GM18519 (cell line): ENCODE results near the gene HELT.

Experiments
- ATAC-seq: cut with Tn5 transposase; IDR thresholded peaks from one replicate; pipeline ENCODE4 v1.9.1; 2021; ENCODE audit warnings: mild to moderate bottlenecking, moderate library complexity; ENCODE audit not compliant: unreplicated experiment, low FRiP score

Gene HELT

DNA sequence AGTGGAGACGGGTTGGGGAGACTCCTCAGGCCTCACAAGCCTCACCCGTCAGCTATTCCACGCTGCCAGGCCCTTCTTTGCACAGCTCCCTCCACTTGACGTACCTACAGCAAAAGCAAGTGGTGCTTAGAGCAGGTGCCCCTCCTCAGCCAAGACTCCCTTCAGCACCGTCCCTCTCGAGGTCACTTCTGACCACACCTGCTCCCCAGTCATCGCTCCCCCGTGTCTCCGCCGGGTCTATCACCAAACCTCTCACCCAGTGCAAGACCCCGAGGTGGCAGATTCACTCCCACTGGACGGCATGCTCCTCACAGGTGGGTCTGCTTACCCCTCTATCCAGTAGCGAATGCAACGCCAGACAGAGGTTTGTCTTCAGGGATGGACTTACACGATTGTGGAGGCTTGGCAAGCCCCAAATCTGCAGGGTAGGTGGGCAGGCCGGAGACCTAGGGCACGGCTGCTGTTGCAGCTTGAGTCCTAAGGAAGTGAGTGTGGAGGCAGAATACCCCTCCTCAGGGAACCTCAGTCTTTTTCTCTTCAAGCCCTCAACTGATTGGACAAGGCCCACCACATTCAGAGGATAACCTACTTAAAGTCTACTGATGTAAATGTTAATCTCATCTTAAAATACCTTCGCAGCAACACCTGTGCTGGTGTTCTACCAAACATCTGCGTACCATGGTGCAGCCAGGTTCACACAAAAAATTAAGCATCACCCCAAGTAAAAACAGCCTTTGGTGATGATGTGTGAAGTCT, 14.5 kb upstream of the HELT start:
- ATAC-seq = no peak

DNA sequence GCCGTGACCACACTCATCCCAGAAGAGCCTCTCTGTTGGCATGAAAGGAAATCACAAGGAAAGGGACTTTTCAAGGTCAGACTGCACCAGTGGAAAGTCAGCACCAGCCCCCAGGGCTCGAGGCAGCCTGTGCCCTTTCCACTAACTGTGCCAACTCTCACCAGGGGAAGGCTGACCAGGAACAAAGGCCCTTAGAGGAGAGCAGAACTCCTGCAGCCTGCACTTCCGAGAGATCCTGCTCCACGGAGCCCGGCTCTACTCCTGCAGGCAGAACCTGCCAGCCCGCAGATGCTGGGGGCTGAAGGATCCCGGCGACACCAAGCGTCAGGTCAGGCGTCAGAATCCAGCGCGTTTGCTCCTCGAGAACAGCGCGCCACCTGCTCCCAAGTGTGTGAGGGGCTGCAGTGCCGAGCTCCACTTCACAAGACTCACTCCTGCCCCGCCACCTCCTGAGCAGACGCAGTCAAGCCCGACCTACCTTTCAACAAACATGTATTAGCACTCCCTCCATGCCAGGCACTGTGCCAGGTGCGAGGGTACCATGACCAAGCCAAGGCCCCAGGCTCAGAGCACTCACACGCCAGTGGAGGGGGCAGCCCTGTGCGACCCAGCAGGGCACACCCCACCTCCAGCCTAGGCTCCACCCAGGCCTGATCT, 13.6 kb upstream of the HELT start:
- peak; percentile 13 for ATAC-seq

DNA sequence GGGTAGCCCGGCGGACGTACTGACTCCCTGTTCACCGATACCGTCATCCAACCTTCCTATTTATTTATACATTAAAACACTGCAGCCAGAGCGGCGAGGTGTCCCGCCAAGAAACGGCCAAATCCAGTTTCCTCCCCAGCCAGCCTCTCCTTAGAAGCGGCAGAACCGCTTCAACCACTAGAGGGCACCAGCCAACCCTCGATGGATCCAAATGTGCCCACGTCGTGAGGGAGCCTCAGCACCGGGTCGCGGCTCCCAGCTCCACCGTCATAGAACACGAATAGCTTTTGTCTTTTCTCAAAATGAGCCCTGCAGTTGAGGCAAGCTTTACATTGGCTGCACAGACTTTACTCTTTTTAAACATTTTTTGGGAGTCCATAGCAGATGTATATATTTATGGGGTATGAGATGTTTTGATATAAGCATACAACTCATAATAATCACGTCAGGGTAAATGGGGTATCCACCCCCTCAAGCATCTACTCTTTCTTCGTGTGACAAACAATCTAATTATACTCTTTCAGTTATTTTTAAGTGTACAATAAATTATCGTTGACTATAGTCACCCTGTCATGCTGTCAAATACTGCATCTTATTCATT, 13.0 kb upstream of the HELT start:
- ATAC-seq = peak; percentile 86

DNA sequence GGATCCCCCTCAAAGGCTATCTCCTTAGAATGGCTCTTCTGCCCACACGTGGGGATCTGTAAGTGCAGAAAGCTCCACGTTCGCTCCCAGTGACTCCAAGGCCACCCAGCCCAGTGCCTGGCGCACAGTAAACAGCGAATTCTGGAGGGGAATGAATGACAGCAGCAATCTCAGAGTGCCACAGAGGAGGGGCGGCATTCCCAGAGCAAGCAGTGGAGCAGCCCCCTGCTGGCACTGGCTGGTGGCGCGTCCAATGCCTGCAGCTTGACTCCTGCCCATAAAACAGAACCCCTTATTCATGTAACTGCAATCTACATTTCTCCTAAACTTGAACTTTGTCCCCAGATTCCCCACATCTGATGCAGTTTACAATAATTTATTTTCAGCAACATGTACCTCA, 6.9 kb upstream of the HELT start:
- ATAC-seq = no peak

DNA sequence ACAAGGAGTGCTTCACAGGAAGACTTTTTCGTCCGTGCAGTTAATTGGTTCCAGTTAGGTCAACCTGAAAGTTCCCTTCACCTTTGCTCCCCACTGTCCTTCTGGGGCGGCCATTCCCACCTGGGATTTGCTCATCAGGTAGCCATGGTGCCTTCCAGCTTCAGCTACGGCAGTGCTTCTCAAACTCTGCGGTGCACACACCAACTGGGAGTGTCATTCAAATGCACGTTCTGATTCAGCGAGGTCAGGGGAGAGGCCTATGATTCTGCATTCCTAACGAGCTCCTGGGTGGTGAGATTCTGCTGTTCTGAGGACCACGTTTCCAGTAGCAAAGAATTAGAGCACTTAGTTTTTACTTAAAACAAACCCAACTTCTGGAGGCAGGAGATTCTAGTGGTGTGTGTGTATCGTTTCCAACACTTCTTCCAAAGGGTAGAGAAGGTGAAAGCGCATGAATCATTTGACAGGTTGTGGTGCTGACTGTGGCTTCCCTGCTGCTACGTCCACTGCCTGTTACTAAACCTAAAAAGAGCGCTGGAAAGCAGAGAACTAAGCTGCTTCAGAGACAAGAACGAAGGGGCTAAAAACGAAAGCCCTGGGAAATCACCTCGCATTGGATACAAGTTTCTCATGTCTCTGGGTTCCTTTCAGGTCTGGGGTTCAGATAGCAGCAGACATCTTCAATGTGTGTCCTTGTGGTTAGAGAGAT, 4.7 kb upstream of the HELT start:
- no peak for ATAC-seq

DNA sequence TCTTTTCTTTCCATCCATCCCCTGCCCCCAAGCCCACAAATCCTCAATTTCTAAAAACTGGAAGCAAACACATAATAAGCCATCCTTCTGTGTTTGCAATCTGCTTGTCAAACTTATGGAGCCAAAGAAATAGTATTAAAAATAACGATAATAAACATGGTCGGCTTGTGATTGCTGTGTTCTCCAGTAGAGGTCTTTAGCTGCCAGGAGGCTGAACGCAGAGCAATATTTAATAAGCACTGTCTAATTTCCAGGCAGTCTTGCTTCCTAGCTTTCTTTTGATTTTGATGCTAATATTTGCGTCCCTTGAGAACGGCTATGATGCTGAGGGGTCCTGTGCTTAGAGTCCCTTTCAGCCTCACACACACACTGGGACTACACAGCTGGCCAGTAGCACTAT, 3.2 kb upstream of the HELT start:
- ATAC-seq = no peak

DNA sequence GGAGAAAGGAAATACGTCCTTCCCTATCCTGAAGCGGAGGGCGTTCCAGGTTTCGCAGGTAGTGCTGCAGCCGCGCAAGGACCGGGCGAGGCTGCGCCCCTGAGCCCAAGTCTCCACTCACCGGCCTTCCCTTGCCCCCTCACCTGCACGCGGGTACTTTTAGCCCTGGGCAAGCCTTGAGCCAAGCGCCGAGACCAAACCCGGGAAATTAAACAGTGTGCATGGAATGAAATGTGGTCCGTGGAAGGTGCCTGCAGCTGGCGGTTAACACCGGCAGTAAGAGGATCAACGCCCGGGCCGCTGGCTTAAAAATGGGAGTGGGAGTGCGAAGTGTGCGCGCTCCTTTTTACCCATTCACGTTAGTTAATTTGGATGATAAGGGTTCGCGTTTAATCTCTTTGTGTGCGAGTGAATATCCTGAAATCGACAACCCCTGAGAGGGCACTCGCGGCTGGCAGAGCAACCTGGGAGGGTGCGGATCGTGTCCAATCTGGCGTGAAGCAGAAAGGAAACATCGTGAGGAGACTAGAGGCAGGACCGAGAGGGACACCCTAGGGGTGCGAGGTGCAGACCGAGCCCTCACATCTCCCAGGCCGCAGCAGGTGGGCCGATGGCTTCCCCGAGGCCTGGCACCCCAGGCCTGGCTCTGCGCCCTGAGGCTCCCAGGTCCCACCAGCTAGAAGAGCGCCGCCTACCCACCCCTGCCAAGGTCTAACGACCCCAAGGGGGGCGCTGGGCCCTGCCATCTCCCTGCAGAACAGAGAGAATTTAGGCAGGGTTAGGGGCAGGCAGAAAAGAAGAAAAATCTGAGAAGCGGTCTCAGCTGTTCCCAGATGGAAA, 2.0 kb upstream of the HELT start:
- no peak for ATAC-seq

DNA sequence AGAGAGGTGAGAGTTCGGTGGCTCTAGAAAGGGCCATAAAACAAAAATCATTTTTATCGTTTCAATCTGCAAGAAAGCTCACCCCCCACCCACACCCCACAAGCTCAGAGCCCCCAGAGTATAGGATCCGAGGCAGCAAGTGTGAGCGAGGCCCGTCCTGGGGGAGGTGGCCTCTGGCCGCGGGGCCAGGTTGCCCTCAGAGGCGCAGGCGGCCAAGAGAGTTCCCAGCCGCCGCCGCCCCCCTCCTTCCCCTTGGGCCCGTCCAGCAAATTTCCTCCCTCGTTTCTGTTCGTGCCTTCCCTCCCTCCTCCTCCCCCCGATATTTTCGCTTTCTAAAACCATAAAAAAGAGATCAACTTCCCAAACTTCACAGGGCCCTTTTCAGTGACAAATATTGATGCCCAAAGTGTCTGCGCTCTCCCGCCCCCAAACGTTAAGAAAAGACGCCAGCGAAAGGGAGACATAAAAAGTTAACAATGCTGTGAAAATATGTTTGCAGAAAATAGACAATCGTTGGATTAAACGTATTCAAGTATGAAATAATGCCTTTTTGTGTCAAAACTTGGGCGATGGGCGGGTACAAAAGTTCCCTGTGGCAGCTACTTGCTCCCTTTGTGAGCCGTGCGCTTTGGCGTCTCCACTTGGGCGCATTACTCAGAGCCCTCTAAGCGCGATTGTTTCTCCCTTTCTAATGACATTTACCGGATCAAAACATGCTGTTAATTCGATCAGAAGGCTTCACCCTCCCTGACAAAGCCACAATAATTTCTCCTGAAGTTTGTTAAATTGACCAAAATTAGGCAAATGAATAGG, 1.1 kb upstream of the HELT start:
- ATAC-seq = no peak

DNA sequence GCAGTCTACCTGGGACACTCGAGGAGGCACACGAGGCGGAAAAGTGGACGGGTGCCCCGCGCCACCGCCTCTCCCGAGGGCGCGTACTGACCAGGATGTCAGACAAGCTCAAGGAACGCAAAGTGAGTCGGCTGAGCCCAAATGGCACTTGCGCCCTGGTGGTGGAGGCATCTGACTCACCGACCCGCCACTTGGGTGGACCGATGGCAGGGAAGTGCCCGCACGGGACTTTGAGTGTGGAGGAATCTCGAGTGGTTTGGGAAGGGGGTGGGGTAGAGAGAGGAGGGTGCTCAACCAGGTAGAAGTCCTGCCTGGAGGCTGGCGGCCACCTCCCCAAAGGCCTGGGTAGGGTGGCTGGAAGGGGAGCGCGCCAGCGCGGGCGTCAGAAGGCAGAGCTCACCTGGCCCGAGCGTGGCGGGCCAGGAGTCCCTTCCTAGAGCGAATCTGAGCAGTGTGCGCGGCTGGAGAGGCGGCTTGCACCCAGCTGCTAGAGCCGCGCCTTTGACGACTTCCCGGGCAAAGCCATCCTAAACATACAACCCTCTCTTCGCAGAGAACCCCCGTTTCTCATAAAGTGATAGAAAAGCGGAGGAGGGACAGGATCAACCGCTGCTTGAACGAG, 655 bp downstream of the HELT start:
- ATAC-seq = no peak

DNA sequence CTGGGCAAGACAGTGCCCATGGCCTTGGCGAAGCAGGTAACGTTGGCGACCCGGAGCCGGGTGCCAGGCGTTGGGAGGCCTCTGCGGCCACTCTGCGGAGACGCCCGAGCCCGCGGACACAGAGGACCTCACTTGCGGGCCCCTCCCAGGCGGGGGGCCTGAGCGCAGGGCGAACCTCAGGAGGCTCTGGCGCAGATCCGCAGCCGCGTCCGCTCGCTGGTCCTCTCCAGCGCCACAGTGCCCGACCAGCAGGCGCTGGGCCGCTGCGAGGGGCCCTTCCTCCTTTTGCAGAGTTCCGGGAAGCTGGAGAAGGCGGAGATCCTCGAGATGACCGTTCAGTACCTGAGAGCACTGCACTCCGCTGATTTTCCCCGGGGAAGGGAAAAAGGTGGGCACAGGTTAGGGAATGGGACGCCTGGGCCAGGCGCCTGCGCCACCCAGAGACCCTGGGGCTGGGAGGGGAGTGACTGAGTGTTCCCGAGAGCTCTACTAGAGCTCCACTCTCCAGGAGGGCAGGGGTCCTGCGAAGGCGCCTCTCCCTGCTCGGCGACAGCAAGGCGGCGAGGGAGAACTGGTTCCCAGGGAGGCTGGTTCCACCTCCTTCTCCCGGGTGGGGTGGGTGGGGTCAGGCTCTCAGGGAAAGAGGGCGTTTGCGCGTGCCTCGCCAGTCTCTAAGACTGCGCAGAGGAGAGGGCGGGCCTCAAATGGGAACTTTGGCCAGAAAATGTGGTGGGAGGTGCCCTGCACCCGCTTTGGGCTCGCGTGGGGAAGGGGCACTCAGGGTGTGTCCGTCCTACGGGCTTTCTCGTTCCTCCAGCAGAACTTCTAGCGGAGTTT, 1.4 kb downstream of the HELT start:
- ATAC-seq = no peak

DNA sequence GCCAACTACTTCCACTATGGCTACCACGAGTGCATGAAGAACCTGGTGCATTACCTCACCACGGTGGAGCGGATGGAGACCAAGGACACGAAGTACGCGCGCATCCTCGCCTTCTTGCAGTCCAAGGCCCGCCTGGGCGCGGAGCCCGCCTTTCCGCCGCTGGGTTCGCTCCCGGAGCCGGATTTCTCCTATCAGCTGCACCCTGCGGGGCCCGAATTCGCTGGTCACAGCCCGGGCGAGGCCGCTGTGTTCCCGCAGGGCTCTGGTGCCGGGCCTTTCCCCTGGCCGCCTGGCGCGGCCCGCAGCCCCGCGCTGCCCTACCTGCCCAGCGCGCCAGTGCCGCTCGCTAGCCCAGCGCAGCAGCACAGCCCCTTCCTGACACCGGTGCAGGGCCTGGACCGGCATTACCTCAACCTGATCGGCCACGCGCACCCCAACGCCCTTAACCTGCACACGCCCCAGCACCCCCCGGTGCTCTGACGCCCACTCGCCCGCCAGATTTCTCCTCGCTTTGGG, 2.1 kb downstream of the HELT start:
- no peak for ATAC-seq

DNA sequence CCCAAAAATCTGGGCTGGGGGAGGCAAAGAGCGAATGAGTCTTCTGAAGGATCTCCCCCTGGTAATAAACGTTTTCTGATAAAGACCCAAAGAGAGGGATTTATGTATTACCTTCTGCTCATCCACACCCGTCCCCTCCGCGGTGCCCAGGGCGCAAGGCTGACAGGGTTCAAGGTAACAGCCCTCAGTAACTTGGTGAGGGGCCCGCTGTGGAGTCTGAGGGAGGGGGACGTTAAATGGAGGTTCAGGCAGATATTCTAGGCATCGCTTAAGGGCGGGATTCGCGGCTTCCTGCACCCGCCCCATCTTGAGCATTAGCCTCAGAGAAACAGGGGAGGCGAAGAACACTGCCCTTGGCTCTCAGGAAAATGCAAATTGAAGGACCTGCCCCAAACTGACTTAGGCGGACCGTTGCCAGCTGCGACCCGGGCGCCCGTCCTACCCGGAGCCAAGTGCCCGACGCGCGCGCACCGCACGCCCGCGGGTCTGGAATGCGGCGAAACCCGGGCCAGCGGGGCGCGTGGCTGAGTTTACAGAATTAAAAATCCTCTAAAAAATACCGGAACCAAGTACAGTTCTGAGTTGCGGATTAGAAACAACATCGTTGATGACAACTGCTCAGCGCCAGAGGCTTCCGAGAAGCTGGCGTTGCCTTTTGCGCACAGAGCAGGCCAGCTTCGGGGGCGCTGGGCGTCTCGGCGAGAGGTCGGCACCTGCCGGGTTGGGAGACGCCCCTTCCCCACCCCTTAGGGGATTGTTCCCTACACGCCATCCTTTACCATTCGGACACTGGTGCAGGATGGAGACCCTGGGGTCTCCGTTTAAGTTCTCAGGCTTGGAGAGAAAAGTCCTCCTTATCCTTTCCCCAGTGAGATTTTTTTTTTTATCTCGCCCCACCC, 2.8 kb downstream of the HELT start:
- ATAC-seq = no peak

DNA sequence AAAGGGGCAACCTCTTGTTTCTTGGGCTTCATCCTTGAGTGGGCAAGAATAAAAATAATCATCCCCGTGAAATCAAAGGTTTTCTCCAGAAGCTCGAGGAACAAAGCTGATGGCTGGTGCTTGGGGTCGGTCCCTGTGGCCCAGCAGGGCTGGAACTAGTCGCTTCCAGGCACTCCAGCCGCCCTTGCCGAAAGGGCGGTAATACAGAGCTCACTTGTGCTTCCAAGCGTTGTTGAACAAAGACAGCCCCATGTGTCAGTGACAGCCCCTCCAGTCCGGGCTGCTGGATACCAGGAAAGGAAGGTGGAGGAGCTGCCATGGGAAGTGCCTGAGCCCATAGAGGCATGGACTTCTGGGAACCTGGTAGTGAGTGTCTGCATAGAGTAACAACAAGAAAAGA, 5.2 kb downstream of the HELT start:
- no peak for ATAC-seq

DNA sequence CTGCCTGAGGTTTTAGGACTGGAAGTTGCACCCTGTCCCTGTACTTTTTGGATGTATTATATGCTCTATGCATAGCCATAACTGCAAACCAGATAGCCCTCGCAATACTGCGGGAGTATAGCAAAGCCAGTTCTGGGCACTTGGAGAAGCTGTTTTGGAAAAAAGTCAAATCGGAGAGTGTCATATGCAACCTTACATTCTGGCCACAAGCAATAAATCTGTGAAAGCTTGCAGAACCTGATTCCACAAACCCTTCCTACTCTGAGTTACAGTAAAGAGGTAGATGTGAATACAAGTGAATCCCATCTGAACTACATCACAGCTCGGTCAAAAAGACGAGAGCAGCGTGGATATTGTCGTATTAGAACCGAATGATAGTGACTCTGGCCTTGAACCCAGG, 10.3 kb downstream of the HELT start:
- no peak for ATAC-seq

DNA sequence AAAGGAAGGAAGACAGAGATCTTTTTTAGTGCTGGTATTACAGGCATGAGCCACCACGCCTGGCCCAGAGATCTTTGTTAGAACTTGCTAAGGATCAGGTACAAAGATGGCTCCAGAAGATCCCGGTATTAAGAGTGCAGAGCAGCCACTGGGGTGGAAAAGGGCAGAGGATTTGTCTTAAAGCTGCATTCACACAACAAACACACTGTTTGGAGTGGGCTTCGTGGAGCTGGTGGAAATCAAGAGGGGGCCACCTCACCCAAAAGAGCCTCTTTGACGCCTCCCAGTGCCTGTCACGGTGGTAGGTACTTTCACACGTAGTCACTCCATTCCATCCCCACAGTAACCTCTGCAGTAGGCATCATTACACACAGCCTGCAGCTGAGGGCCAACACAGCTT, 13.3 kb downstream of the HELT start:
- no peak for ATAC-seq

DNA sequence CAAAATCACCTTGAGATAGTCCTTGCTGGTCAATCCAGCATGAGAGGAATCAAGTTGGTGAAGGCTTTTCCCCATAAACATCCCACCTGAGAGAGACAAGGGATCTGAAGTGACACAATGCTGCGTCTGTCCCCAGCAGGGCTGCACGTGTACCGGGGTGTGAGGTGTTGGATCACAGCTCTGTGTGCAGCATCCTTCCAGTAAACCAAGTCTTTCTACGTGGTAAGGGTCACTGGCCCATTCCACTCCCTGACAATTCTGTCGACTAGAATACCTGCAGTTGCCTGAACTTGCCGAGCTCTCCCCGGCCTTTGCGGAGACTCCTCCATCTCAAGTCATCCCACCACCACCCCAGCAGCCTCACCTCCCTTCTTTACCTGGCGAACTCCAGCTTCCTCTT, 14.8 kb downstream of the HELT start:
- no peak for ATAC-seq

DNA sequence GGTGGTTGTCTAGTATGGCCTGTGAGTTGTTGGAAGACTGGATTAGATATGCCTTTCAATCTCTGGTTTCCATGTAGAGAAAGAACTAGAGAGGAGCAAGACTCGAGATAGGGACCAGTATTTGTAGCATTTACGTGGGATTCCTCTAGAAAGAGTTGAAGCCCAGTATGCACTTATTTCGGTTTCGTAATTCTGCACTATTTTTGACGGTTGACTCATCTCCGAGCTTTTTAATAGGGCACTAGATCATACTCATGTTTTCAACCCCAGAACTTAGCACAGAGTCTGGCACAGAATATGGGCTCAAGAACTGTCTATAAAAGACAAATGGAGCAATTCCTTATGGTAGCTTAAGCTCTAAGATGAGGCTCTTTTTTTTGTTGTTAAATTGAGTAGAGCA, 15.7 kb downstream of the HELT start:
- no peak for ATAC-seq
